H1 (cell line): Measurements from ENCODE around the gene HIVEP3. TPM values are rescaled to one million over a fixed set of nuclear protein-coding genes. Genes with fewer than 3 reads are reported as not detected.

Source experiments
- CTCF ChIA-PET: fragments of 300-600 bp; sonication (Branson Sonifier 250); formaldehyde crosslinking; loops from one replicate; lab custom pipeline; 2021; ENCODE audit not compliant: partially characterized antibody; lab: Charles Lee
- POLR2A ChIA-PET: fragments of 300-600 bp; sonication (Branson Sonifier 250); formaldehyde crosslinking; loops from one replicate; lab custom pipeline; 2021; ENCODE audit warnings: inconsistent platforms; ENCODE audit not compliant: partially characterized antibody; lab: Charles Lee
- DNase-seq, 2 experiments: peaks; one replicate each; pipeline versions ENCODE4 v3.0.0 to v3.0.0-alpha.2; 2010 to 2022; ENCODE audit warnings: low spot score in 2 of 2, low read depth in 1 of 2, mixed read lengths in 1 of 2
- FAIRE-seq: peaks from 2 replicates; lab custom pipeline; 2011; peaks lifted over from hg19 to GRCh38; lab: Jason Lieb, UNC
- H2AFZ ChIP-seq: 2 replicates; pipeline ENCODE4 v1.8.1; 2012; ENCODE audit warnings: low read length, inconsistent platforms
- H2AK5ac ChIP-seq: 2 replicates; pipeline ENCODE4 v1.6.1; 2013; ENCODE audit warnings: low read depth, low read length
- H2BK120ac ChIP-seq: replicated peaks from 2 replicates; pipeline ENCODE3; 2013; ENCODE audit warnings: low read depth, low read length, inconsistent platforms
- H2BK12ac ChIP-seq: 2 replicates; pipeline ENCODE4 v1.6.1; 2013; ENCODE audit warnings: low read depth, low read length
- H2BK15ac ChIP-seq: 2 replicates; pipeline ENCODE4 v1.6.1; 2013; ENCODE audit warnings: low read length
- H2BK20ac ChIP-seq: 2 replicates; pipeline ENCODE4 v1.6.1; 2013; ENCODE audit warnings: low read length
- H2BK5ac ChIP-seq: 2 replicates; pipeline ENCODE4 v1.6.1; 2013; ENCODE audit warnings: low read depth, low read length
- H3K14ac ChIP-seq: 2 replicates; pipeline ENCODE4 v1.6.1; 2013; ENCODE audit warnings: inconsistent platforms; ENCODE audit not compliant: insufficient read length
- H3K18ac ChIP-seq: 2 replicates; pipeline ENCODE4 v1.6.1; 2013; ENCODE audit warnings: low read length; ENCODE audit errors: extremely low read depth
- H3K23ac ChIP-seq: 2 replicates; pipeline ENCODE4 v1.6.1; 2013; ENCODE audit warnings: inconsistent platforms; ENCODE audit not compliant: insufficient read length
- H3K23me2 ChIP-seq: 2 replicates; pipeline ENCODE4 v1.6.1; 2013; ENCODE audit warnings: low read depth, low read length
- H3K27ac ChIP-seq: 2 replicates; pipeline ENCODE4 v1.6.1; 2011; ENCODE audit warnings: low read depth, low read length, inconsistent platforms
- H3K27me3 ChIP-seq, 4 experiments: replicated peaks in 1 of 4; 1 replicate in 1 of 4; 2 replicates in 3 of 4; pipeline versions ENCODE4 v1.6.1 to v1.8.1; 2011 to 2013; ENCODE audit warnings: low read length in 3 of 4, mild to moderate bottlenecking in 3 of 4, inconsistent platforms in 2 of 4, mixed read lengths in 2 of 4, moderate library complexity in 1 of 4; ENCODE audit not compliant: control insufficient read depth in 3 of 4, insufficient read depth in 3 of 4; ENCODE audit errors: extremely low read depth in 1 of 4
- H3K36me3 ChIP-seq, 4 experiments: 2 replicates each; pipeline versions ENCODE4 v1.6.1 to v1.8.1; 2011 to 2013; ENCODE audit warnings: mild to moderate bottlenecking in 4 of 4, low read length in 3 of 4, moderate library complexity in 2 of 4, control low read depth in 1 of 4, inconsistent platforms in 1 of 4; ENCODE audit not compliant: insufficient read depth in 4 of 4, control insufficient read depth in 2 of 4
- H3K4ac ChIP-seq: replicated peaks from 2 replicates; pipeline ENCODE3; 2013; ENCODE audit warnings: low read length, low read depth, mixed read lengths, inconsistent platforms; ENCODE audit not compliant: insufficient read length
- H3K4me1 ChIP-seq, 4 experiments: replicated peaks in 1 of 4; 1 replicate in 1 of 4; 2 replicates in 3 of 4; pipeline versions ENCODE4 v1.6.1 to v1.8.1; 2011 to 2013; ENCODE audit warnings: low read length in 3 of 4, inconsistent platforms in 2 of 4, mixed read lengths in 1 of 4; ENCODE audit not compliant: insufficient read depth in 4 of 4, control insufficient read depth in 3 of 4
- H3K4me2 ChIP-seq, 2 experiments: 2 replicates each; pipeline versions ENCODE4 v1.6.1 to v1.8.1; 2011 to 2013; ENCODE audit warnings: low read depth in 2 of 2, low read length in 2 of 2, control low read depth in 1 of 2, inconsistent platforms in 1 of 2, mild to moderate bottlenecking in 1 of 2; ENCODE audit not compliant: insufficient read depth in 1 of 2
- H3K4me3 ChIP-seq, 4 experiments: fragments of 200-600, 300-600 bp in 1 of 4; sonication (generic), shearing (Covaris generic), sonication (Bioruptor Twin) in 1 of 4; 2 replicates each; pipeline versions ENCODE4 v1.5.1 to v1.8.1; 2011 to 2016; ENCODE audit warnings: low read length in 4 of 4, low read depth in 3 of 4, control low read depth in 2 of 4, inconsistent platforms in 2 of 4, mild to moderate bottlenecking in 2 of 4, mixed read lengths in 1 of 4, moderate library complexity in 1 of 4; ENCODE audit not compliant: insufficient read depth in 2 of 4; ENCODE audit errors: extremely low read depth in 1 of 4
- H3K56ac ChIP-seq: replicated peaks from 2 replicates; pipeline ENCODE3; 2013; ENCODE audit warnings: low read depth, mild to moderate bottlenecking, mixed read lengths, low read length, inconsistent platforms; ENCODE audit not compliant: insufficient read length
- H3K79me1 ChIP-seq: 2 replicates; pipeline ENCODE4 v1.6.1; 2013; ENCODE audit warnings: low read depth, low read length, control low read depth
- H3K79me2 ChIP-seq, 2 experiments: 2 replicates each; pipeline versions ENCODE4 v1.6.1 to v1.8.1; 2012 to 2013; ENCODE audit warnings: low read length in 2 of 2, mild to moderate bottlenecking in 2 of 2, inconsistent platforms in 1 of 2; ENCODE audit not compliant: insufficient read depth in 2 of 2, control insufficient read depth in 1 of 2
- H3K9ac ChIP-seq, 4 experiments: replicated peaks in 1 of 4; 1 replicate in 1 of 4; 2 replicates in 3 of 4; pipeline versions ENCODE4 v1.6.1 to v1.8.1; 2011 to 2013; ENCODE audit warnings: low read depth in 3 of 4, low read length in 3 of 4, control low read depth in 2 of 4, mild to moderate bottlenecking in 2 of 4, moderate library complexity in 2 of 4, inconsistent platforms in 1 of 4; ENCODE audit errors: extremely low read depth in 1 of 4
- H3K9me3 ChIP-seq, 2 experiments: 2 replicates each; pipeline versions ENCODE4 v1.6.1 to v1.8.1; 2012 to 2013; ENCODE audit warnings: mild to moderate bottlenecking in 2 of 2, moderate library complexity in 2 of 2, control low read depth in 1 of 2, inconsistent platforms in 1 of 2, low read depth in 1 of 2, low read length in 1 of 2, mixed read lengths in 1 of 2; ENCODE audit not compliant: insufficient read depth in 2 of 2
- H4K20me1 ChIP-seq, 2 experiments: replicated peaks in 1 of 2; 2 replicates each; pipeline versions ENCODE3 to v1.8.1; 2011 to 2013; ENCODE audit warnings: inconsistent platforms in 2 of 2, low read length in 2 of 2, mild to moderate bottlenecking in 1 of 2; ENCODE audit not compliant: insufficient read depth in 2 of 2, control insufficient read depth in 1 of 2
- H4K5ac ChIP-seq: 2 replicates; pipeline ENCODE4 v1.6.1; 2013; ENCODE audit warnings: low read length, low read depth, mixed read lengths, inconsistent platforms; ENCODE audit not compliant: insufficient read length
- H4K8ac ChIP-seq: 2 replicates; pipeline ENCODE4 v1.8.0; 2013; ENCODE audit warnings: mild to moderate bottlenecking, moderate library complexity, low read length, inconsistent platforms; ENCODE audit not compliant: insufficient read depth; ENCODE audit errors: extremely low read depth
- H4K91ac ChIP-seq: replicated peaks from 2 replicates; pipeline ENCODE3; 2013; ENCODE audit warnings: low read length, mixed read lengths, inconsistent platforms; ENCODE audit not compliant: insufficient read length
- EGR1 ChIP-seq: IDR thresholded peaks from 2 replicates; pipeline ENCODE4 v1.6.1; 2011; ENCODE audit warnings: low read depth, low read length, borderline replicate concordance
- EP300 ChIP-seq, 2 experiments: IDR thresholded peaks; 1 replicate in 1 of 2; 2 replicates in 1 of 2; pipeline ENCODE4 v1.6.1; 2011 to 2012; ENCODE audit warnings: low read depth in 2 of 2, low read length in 2 of 2, mild to moderate bottlenecking in 2 of 2, borderline replicate concordance in 1 of 2, inconsistent platforms in 1 of 2, moderate library complexity in 1 of 2
- GABPA ChIP-seq: IDR thresholded peaks from 2 replicates; pipeline ENCODE4 v1.6.1; 2011; ENCODE audit warnings: mild to moderate bottlenecking, low read length, moderate library complexity, borderline replicate concordance; ENCODE audit not compliant: insufficient read depth
- KDM1A ChIP-seq: fragments of 200-600, 300-600 bp; sonication (generic); IDR thresholded peaks from 2 replicates; pipeline ENCODE4 v1.7.1; 2016; ENCODE audit warnings: mild to moderate bottlenecking, low read length, borderline replicate concordance
- KDM5A ChIP-seq: fragments of 200-600 bp; IDR thresholded peaks from 2 replicates; pipeline ENCODE4 v1.7.1; 2012; ENCODE audit warnings: mild to moderate bottlenecking, low read length, inconsistent platforms, mixed read lengths
- MAFK ChIP-seq: IDR thresholded peaks from 2 replicates; pipeline ENCODE4 v1.6.1; 2012; ENCODE audit warnings: low read depth, mild to moderate bottlenecking, improper control_type of control experiment, low read length
- RFX5 ChIP-seq: IDR thresholded peaks from 2 replicates; pipeline ENCODE4 v1.6.1; 2011; ENCODE audit warnings: low read depth, low read length, improper control_type of control experiment, borderline replicate concordance
- RNF2 ChIP-seq: fragments of 200-900, 300-1000 bp; sonication (generic); IDR thresholded peaks from 2 replicates; pipeline ENCODE4 v1.7.1; 2016; ENCODE audit warnings: borderline replicate concordance, low read depth, mild to moderate bottlenecking, antibody characterized with exemption, low read length; ENCODE audit not compliant: poor library complexity, severe bottlenecking; ENCODE audit errors: missing control alignments
- RXRA ChIP-seq: IDR thresholded peaks from 2 replicates; pipeline ENCODE4 v1.6.1; 2011; ENCODE audit warnings: low read depth, mild to moderate bottlenecking, low read length, moderate library complexity; ENCODE audit not compliant: insufficient read depth
- SUZ12 ChIP-seq: fragments of 200-600 bp; sonication (generic); IDR thresholded peaks from 2 replicates; pipeline ENCODE4 v1.6.1; 2012; ENCODE audit warnings: mild to moderate bottlenecking, inconsistent platforms, low read length, moderate library complexity, mixed read lengths
- TAF7 ChIP-seq: optimal IDR thresholded peaks from 2 replicates; pipeline ENCODE3; 2011; ENCODE audit warnings: low read depth, mild to moderate bottlenecking, inconsistent platforms, low read length, moderate library complexity, borderline replicate concordance
- TBP ChIP-seq: IDR thresholded peaks from 2 replicates; pipeline ENCODE4 v1.6.1; 2011; ENCODE audit warnings: low read depth, low read length, improper control_type of control experiment
- YY1 ChIP-seq: IDR thresholded peaks from 2 replicates; pipeline ENCODE4 v1.6.1; 2011; ENCODE audit warnings: low read depth, mild to moderate bottlenecking, low read length
- ZNF274 ChIP-seq: IDR thresholded peaks from 2 replicates; pipeline ENCODE4 v1.7.0; 2012; ENCODE audit warnings: low read length, borderline replicate concordance; ENCODE audit errors: extremely low read depth
- WGBS, 2 experiments: shearing (Covaris generic) in 1 of 2; methylation state at CpG; one replicate each; pipeline versions ENCODE4 v1.1.6 to v1.1.7; 2013 to 2015; ENCODE audit warnings: low lambda C conversion rate in 2 of 2, mixed read lengths in 2 of 2, inconsistent platforms in 1 of 2, low coverage in 1 of 2, missing lambda C conversion rate in 1 of 2; ENCODE audit not compliant: insufficient replicate concordance in 2 of 2, insufficient coverage in 1 of 2, insufficient read length in 1 of 2; ENCODE audit errors: extremely low coverage in 1 of 2, missing lambda C conversion rate in 1 of 2; 5-methylcytosine and 5-hydroxymethylcytosine counted together
- polyA plus RNA-seq, 7 experiments: library from polyadenylated mRNA; depleted of rRNA in 3 of 7; stranded (reverse) in 5 of 7; unstranded in 2 of 7; fragments of >200 nt in 5 of 7; fragments of 200-250 nt in 2 of 7; gene quantifications; 1 replicate in 5 of 7; 2 replicates in 1 of 7; 4 replicates in 1 of 7; pipeline versions ENCODE4 v1.2.1 to v1.2.3, GENCODE V29; 2011 to 2013; ENCODE audit warnings: missing spikeins in 2 of 7, mixed read lengths in 2 of 7
- total RNA-seq: library from RNA; stranded (reverse); fragmentation: NEBNext Ultra II Directional; extraction: Animal tissue kit (Norgen Biotek cat#: 25700); gene quantifications from 2 replicates; pipeline ENCODE4 v1.2.1, GENCODE V29; 2021

Gene HIVEP3
- total and polyA plus RNA-seq, 2 of the 8 experiments (the other 6 are each of a cell fraction or from before 2014, with no cell fraction given) = 0.24 to 0.69 TPM

- no peak overlapping the region for H2AK5ac ChIP-seq
- H3K23me2 ChIP-seq = no peaks in the 10 kb centered on the region
- H4K5ac ChIP-seq = no peak overlapping the region
- no peaks in the 10 kb centered on the region for H4K20me1 ChIP-seq
- H4K91ac ChIP-seq = no peak overlapping the region
- H3K23ac ChIP-seq = no peak overlapping the region
- no peak overlapping the region for H2BK120ac ChIP-seq
- H2AFZ ChIP-seq = no peak overlapping the region
- H3K36me3 ChIP-seq = no peaks in the 10 kb centered on the region
- no peak overlapping the region for H3K4me2 ChIP-seq
- DNase-seq (no peak), FAIRE-seq (no peak)
- no peak overlapping the region for H3K4ac ChIP-seq
- no peak overlapping the region for H3K27ac ChIP-seq
- no peak overlapping the region for H2BK5ac ChIP-seq
- H3K27me3 ChIP-seq = no peaks in the 10 kb centered on the region; a peak in 2 of 7 replicates
- no peak overlapping the region for H2BK20ac ChIP-seq
- H3K18ac ChIP-seq = no peak overlapping the region
- H3K79me1 ChIP-seq = no peaks in the 10 kb centered on the region
- no peaks in the 10 kb centered on the region; a peak in 2 of 7 replicates for H3K4me1 ChIP-seq
- H3K9me3 ChIP-seq = no peaks in the 10 kb centered on the region; a peak in 1 of 4 replicates
- H2BK15ac ChIP-seq = no peak overlapping the region
- H3K4me3 ChIP-seq = no peak overlapping the region
- 80% methylated on average over 3 of the region's 3 CpGs; no CpG with 5 or more reads in 1 of the 2 experiments for WGBS, 2 experiments
- no peaks in the 10 kb centered on the region for H3K79me2 ChIP-seq
- H3K9ac ChIP-seq = no peak overlapping the region
- H2BK12ac ChIP-seq = no peak overlapping the region
- H3K14ac ChIP-seq = no peak overlapping the region
- H3K56ac ChIP-seq = no peak overlapping the region
- ChIA-PET CTCF (no interaction called here), POLR2A (no interaction called here)
- no peak overlapping the region for H4K8ac ChIP-seq
- TF ChIP-seq GABPA = no peak
- no peak for TF ChIP-seq RXRA
- TF ChIP-seq KDM1A = no peak
- no peak for TF ChIP-seq RFX5
- TF ChIP-seq RNF2 = no peak
- TF ChIP-seq TBP = no peak
- TF ChIP-seq EGR1 = no peak
- TF ChIP-seq KDM5A = no peak
- TF ChIP-seq MAFK = no peak
- no peak for TF ChIP-seq YY1
- TF ChIP-seq SUZ12 = no peak
- TF ChIP-seq TAF7 = no peak
- TF ChIP-seq ZNF274 = no peak
- no peak for TF ChIP-seq EP300 (IDR thresholded peaks at IDR 0.05; ENCODE audit: borderline replicate concordance in 1 of 2, low read depth in 2 of 2, low read length in 2 of 2)
Measured at GRCh38 chr1:41571041-41571440, 347.7 kb downstream of the HIVEP3 start.
